OCI-LY1 (cell line): ENCODE data around the gene CCR7.

Source experiments
- H2AFZ ChIP-seq: fragments of 200-600 bp; sonication (generic), shearing (Covaris generic); 2 replicates; pipeline ENCODE4 v1.6.0; 2014; ENCODE audit warnings: antibody characterized with exemption, mild to moderate bottlenecking, low read length
- H3F3A ChIP-seq: fragments of 200-600 bp; sonication (generic), shearing (Covaris generic); 2 replicates; pipeline ENCODE4 v1.6.0; 2014; ENCODE audit warnings: mild to moderate bottlenecking, antibody characterized with exemption, low read length, moderate library complexity; ENCODE audit not compliant: insufficient read depth
- H3K27ac ChIP-seq: fragments of 200-600 bp; sonication (generic); 2 replicates; pipeline ENCODE4 v1.5.1; 2014; ENCODE audit warnings: low read length, mixed run types, mild to moderate bottlenecking, low read depth; ENCODE audit not compliant: poor library complexity, severe bottlenecking
- H3K27me3 ChIP-seq: fragments of 200-600 bp; sonication (generic); 2 replicates; pipeline ENCODE4 v1.6.0; 2014; ENCODE audit warnings: antibody characterized with exemption, mild to moderate bottlenecking, low read length, moderate library complexity; ENCODE audit not compliant: insufficient read depth
- H3K36me3 ChIP-seq: fragments of 200-600 bp; sonication (generic); 2 replicates; pipeline ENCODE4 v1.6.1; 2014; ENCODE audit warnings: mild to moderate bottlenecking, antibody characterized with exemption, low read length, moderate library complexity, mixed read lengths; ENCODE audit not compliant: insufficient read depth
- H3K4me1 ChIP-seq: fragments of 200-600 bp; sonication (generic); 2 replicates; pipeline ENCODE4 v1.5.1; 2014; ENCODE audit warnings: mild to moderate bottlenecking, low read length, moderate library complexity; ENCODE audit not compliant: insufficient read depth, severe bottlenecking
- H3K4me2 ChIP-seq: fragments of 200-600 bp; sonication (generic), shearing (Covaris generic); 2 replicates; pipeline ENCODE4 v1.6.1; 2014; ENCODE audit warnings: low read length
- H3K4me3 ChIP-seq: fragments of 200-600 bp; sonication (generic); 2 replicates; pipeline ENCODE4 v1.5.1; 2014; ENCODE audit warnings: low read length, low read depth, mild to moderate bottlenecking, mixed read lengths; ENCODE audit not compliant: poor library complexity, severe bottlenecking
- H3K79me2 ChIP-seq: fragments of 200-600 bp; shearing (Covaris generic); 2 replicates; pipeline ENCODE4 v1.6.1; 2016; ENCODE audit warnings: mixed run types, low read length, mixed read lengths; ENCODE audit not compliant: insufficient read depth
- H3K9ac ChIP-seq: fragments of 200-600 bp; sonication (generic), shearing (Covaris generic); 2 replicates; pipeline ENCODE4 v1.6.1; 2014; ENCODE audit warnings: mild to moderate bottlenecking, low read length, mixed read lengths
- H3K9me2 ChIP-seq: fragments of 200-600 bp; sonication (generic), shearing (Covaris generic); 2 replicates; pipeline ENCODE4 v1.6.1; 2014; ENCODE audit warnings: low read depth, mild to moderate bottlenecking, low read length, mixed read lengths
- H3K9me3 ChIP-seq: fragments of 200-600 bp; shearing (Covaris generic); 2 replicates; pipeline ENCODE4 v1.6.1; 2014; ENCODE audit warnings: low read length, mixed read lengths
- H4K20me1 ChIP-seq: fragments of 200-600 bp; sonication (generic), shearing (Covaris generic); 2 replicates; pipeline ENCODE4 v1.6.0; 2016; ENCODE audit warnings: mild to moderate bottlenecking, low read length; ENCODE audit not compliant: insufficient read depth
- EZH2 ChIP-seq: fragments of 200-600 bp; sonication (generic), shearing (Covaris generic); IDR thresholded peaks from 2 replicates; pipeline ENCODE4 v1.8.0; 2017; ENCODE audit warnings: borderline replicate concordance, mixed run types, mild to moderate bottlenecking, antibody characterized with exemption, low read length, moderate library complexity, mixed read lengths
- TF ChIP-seq, protein P1 (sequence below): fragments of 200-600 bp; sonication (generic), shearing (Covaris generic); IDR thresholded peaks from 2 replicates; pipeline ENCODE4 v1.5.1; 2017; ENCODE audit warnings: mild to moderate bottlenecking, antibody characterized with exemption, low read length, moderate library complexity, mixed read lengths

CCR7 gene

GRCh38 chr17:40561871-40562611 lies 3.2 kb downstream of the CCR7 start:
- Histone ChIP-seq H3K27ac (no peak overlapping the region), H3K4me2 (no peak overlapping the region), H2AFZ (no peak overlapping the region), H3K9me2 (no peaks in the 10 kb centered on the region), H3K9ac (no peak overlapping the region), H3K4me1 (peaks cover 45% of the 10 kb centered on the region), H3K36me3 (no peaks in the 10 kb centered on the region), H3F3A (no peaks in the 10 kb centered on the region), H3K9me3 (peaks cover under 1% of the 10 kb centered on the region; the same call in 1 of the 2 replicates), H3K4me3 (no peak overlapping the region), H4K20me1 (no peaks in the 10 kb centered on the region), H3K27me3 (peaks cover 5% of the 10 kb centered on the region; the same call in 1 of the 2 replicates), H3K79me2 (no peaks in the 10 kb centered on the region)
- TF ChIP-seq, protein P1, sequence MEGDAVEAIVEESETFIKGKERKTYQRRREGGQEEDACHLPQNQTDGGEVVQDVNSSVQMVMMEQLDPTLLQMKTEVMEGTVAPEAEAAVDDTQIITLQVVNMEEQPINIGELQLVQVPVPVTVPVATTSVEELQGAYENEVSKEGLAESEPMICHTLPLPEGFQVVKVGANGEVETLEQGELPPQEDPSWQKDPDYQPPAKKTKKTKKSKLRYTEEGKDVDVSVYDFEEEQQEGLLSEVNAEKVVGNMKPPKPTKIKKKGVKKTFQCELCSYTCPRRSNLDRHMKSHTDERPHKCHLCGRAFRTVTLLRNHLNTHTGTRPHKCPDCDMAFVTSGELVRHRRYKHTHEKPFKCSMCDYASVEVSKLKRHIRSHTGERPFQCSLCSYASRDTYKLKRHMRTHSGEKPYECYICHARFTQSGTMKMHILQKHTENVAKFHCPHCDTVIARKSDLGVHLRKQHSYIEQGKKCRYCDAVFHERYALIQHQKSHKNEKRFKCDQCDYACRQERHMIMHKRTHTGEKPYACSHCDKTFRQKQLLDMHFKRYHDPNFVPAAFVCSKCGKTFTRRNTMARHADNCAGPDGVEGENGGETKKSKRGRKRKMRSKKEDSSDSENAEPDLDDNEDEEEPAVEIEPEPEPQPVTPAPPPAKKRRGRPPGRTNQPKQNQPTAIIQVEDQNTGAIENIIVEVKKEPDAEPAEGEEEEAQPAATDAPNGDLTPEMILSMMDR: peak; percentile 37; the same call in 1 of the 2 replicates
- no peak for TF ChIP-seq EZH2

DNA sequence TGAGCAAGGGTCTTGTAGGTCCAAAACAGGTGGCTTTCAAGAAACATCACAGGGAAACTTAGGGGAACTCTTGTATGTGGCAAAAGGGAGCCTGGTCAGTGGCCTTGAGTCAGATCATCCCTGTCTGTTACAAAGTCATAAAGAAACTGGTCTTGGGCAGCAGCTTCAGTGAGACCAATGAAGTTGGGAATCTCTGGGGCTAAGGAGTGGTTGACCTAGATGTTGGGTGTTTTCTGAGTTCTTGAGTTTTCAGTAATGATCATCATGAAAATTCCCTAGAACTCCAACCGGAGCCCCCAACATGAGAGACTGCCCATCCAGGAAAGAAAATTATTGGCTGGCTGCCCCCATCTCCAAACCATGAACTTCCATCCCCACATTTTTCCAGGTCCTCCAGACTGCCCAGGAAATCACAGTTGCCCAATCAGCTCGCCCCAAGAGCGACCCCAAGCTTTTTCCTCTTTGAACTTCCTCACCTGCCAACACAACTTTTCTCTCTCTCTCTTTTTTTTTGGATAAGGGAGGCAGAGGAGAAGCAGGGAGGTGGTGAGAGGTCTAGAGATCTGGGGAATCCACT lies 3.9 kb downstream of the CCR7 start:
- peak overlapping the region; percentile 82; the same call in 1 of the 2 replicates for H3K4me2 ChIP-seq
- no peaks in the 10 kb centered on the region for H4K20me1 ChIP-seq
- no peaks in the 10 kb centered on the region for H3K9me3 ChIP-seq
- no peaks in the 10 kb centered on the region for H3K9me2 ChIP-seq
- peaks cover 45% of the 10 kb centered on the region for H3K4me1 ChIP-seq
- no peak overlapping the region for H2AFZ ChIP-seq
- TF ChIP-seq, protein P1: no peak
- TF ChIP-seq EZH2: no peak
- peak overlapping the region; percentile 24 for H3K27ac ChIP-seq
- no peaks in the 10 kb centered on the region for H3F3A ChIP-seq
- no peaks in the 10 kb centered on the region for H3K79me2 ChIP-seq
- H3K36me3 ChIP-seq: no peaks in the 10 kb centered on the region
- H3K4me3 ChIP-seq: no peak overlapping the region
- peaks cover 5% of the 10 kb centered on the region; the same call in 1 of the 2 replicates for H3K27me3 ChIP-seq
- no peak overlapping the region for H3K9ac ChIP-seq

GRCh38 chr17:40560592-40561293 lies 4.5 kb downstream of the CCR7 start:
- Histone ChIP-seq H3F3A (no peaks in the 10 kb centered on the region), H3K9me2 (no peaks in the 10 kb centered on the region), H3K27me3 (peaks cover 5% of the 10 kb centered on the region; the same call in 1 of the 2 replicates), H3K9ac (peak overlapping the region; percentile 35; the same call in 1 of the 2 replicates), H3K4me2 (peak overlapping the region; percentile 82), H2AFZ (no peak overlapping the region), H3K36me3 (no peaks in the 10 kb centered on the region), H3K27ac (peak overlapping the region; percentile 24), H3K4me3 (peak overlapping the region; percentile 40), H3K9me3 (no peaks in the 10 kb centered on the region), H3K4me1 (peaks cover 45% of the 10 kb centered on the region), H4K20me1 (no peaks in the 10 kb centered on the region), H3K79me2 (no peaks in the 10 kb centered on the region)
- TF ChIP-seq, protein P1: peak; percentile 34; the same call in 1 of the 2 replicates
- no peak for TF ChIP-seq EZH2
